ENCODE measurements around the gene SPEM1. TPM values are rescaled to one million over a fixed set of nuclear protein-coding genes. Genes with fewer than 3 reads are reported as not detected.

Gene SPEM1
- total RNA-seq, 3 donors from 2014 or later, result not detected

- TF ChIP-seq POLR2AphosphoS5 (IDR thresholded peaks at IDR 0.05), result no peak
- TF ChIP-seq POLR2A (IDR thresholded peaks at IDR 0.05), result no peak
- TF ChIP-seq CTCF (IDR thresholded peaks at IDR 0.05), result no peak
- Histone ChIP-seq H3K27ac (peak overlapping the region in 1 of 2 donors; percentile 94), H3K4me3 (peak overlapping the region; percentile 85 to 90 (median 90)), H3K36me3 (peaks cover 9% of the 10 kb centered on the region), H3K4me1 (peaks cover 0 to 7% of the 10 kb centered on the region in 2 donors), H3K27me3 (no peaks in the 10 kb centered on the region), H3K9me3 (no peaks in the 10 kb centered on the region)
- intact Hi-C loops (cut with DNase I; ENCODE audit: low total_unique reads), result no loop called here
- no peak for DNase-seq (ENCODE audit: low spot score in 2 of 2)
These were observed 27.2 kb upstream of the SPEM1 start for GRCh38 chr17:7392696-7393612.

GRCh38 chr17:7393613-7394451 lies 26.3 kb upstream of the SPEM1 start:
- H3K9me3 ChIP-seq, result no peaks in the 10 kb centered on the region
- intact Hi-C loops (cut with DNase I; ENCODE audit: low total_unique reads), result no loop called here
- H3K27me3 ChIP-seq, result no peaks in the 10 kb centered on the region
- TF ChIP-seq POLR2AphosphoS5 (IDR thresholded peaks at IDR 0.05) (no peak), CTCF (IDR thresholded peaks at IDR 0.05) (no peak), POLR2A (IDR thresholded peaks at IDR 0.05) (no peak)
- peak overlapping the region; percentile 89 to 94 for H3K27ac ChIP-seq
- peak overlapping the region; percentile 85 to 90 (median 90) for H3K4me3 ChIP-seq
- H3K36me3 ChIP-seq, result peaks cover 7% of the 10 kb centered on the region
- H3K4me1 ChIP-seq, result peaks cover 0 to 7% of the 10 kb centered on the region in 2 donors
- DNase-seq (ENCODE audit: low spot score in 2 of 2), result no peak

- intact Hi-C loops (cut with DNase I; ENCODE audit: low total_unique reads), result loop anchor here (5.0 kb wide), 1 partner anchor 772 kb away; no protein-coding TSS in a partner anchor
- TF ChIP-seq CTCF (IDR thresholded peaks at IDR 0.05) (peak; percentile 55 to 64 (median 56)), POLR2AphosphoS5 (IDR thresholded peaks at IDR 0.05) (peak; percentile 48 to 86 (median 77)), POLR2A (IDR thresholded peaks at IDR 0.05) (peak; percentile 27)
- peak within 1 kb of the TSS; percentile 85 to 90 (median 90) for H3K4me3 ChIP-seq
- DNase-seq (ENCODE audit: low spot score in 2 of 2), result peak; percentile 79 to 80
- peaks cover 0 to 7% of the 10 kb centered on the region in 2 donors for H3K4me1 ChIP-seq
- H3K36me3 ChIP-seq, result no peaks in the 10 kb centered on the region
- H3K27me3 ChIP-seq, result no peaks in the 10 kb centered on the region
- peak within 1 kb of the TSS; percentile 89 to 94 for H3K27ac ChIP-seq
- H3K9me3 ChIP-seq, result no peaks in the 10 kb centered on the region
These were observed 25.5 kb upstream of the SPEM1 start, which contains the start of gene PLSCR3 for GRCh38 chr17:7394452-7395191. Gene PLSCR3 (minus strand): TSS chr17:7394525. CDS start chr17:7394110, 415 bp downstream.

GRCh38 chr17:7396147-7396546 lies 24.0 kb upstream of the SPEM1 start:
- peaks cover 0 to 7% of the 10 kb centered on the region in 2 donors for H3K4me1 ChIP-seq
- H3K27ac ChIP-seq, result no peak overlapping the region
- no peak overlapping the region for H3K4me3 ChIP-seq
- DNase-seq (ENCODE audit: low spot score in 2 of 2), result no peak
- TF ChIP-seq POLR2A (IDR thresholded peaks at IDR 0.05) (no peak), POLR2AphosphoS5 (IDR thresholded peaks at IDR 0.05) (no peak)
- no peaks in the 10 kb centered on the region for H3K9me3 ChIP-seq
- intact Hi-C loops (cut with DNase I; ENCODE audit: low total_unique reads), result loop anchor here (5.0 kb wide), 1 partner anchor 774 kb away; no protein-coding TSS in a partner anchor
- no peaks in the 10 kb centered on the region for H3K27me3 ChIP-seq
- H3K36me3 ChIP-seq, result no peaks in the 10 kb centered on the region

GRCh38 chr17:7398612-7399011 lies 21.5 kb upstream of the SPEM1 start:
- H3K27ac ChIP-seq, result no peak overlapping the region
- no peak overlapping the region for H3K4me3 ChIP-seq
- intact Hi-C loops (cut with DNase I; ENCODE audit: low total_unique reads), result loop anchor here (5.0 kb wide), 1 partner anchor 776 kb away; no protein-coding TSS in a partner anchor
- no peaks in the 10 kb centered on the region for H3K27me3 ChIP-seq
- no peaks in the 10 kb centered on the region for H3K36me3 ChIP-seq
- DNase-seq (ENCODE audit: low spot score in 2 of 2), result no peak
- H3K4me1 ChIP-seq, result peaks cover 0 to 8% of the 10 kb centered on the region in 2 donors
- no peak for TF ChIP-seq POLR2AphosphoS5 (IDR thresholded peaks at IDR 0.05)
- TF ChIP-seq CTCF (IDR thresholded peaks at IDR 0.05), result no peak
- no peak for TF ChIP-seq POLR2A (IDR thresholded peaks at IDR 0.05)
- no peaks in the 10 kb centered on the region for H3K9me3 ChIP-seq
